Common myeloid progenitor, CD34-positive (primary cell): ENCODE data around the gene CASK.

Experiments used
- CTCF ChIA-PET: fragments of 350-600 bp; sonication (Branson Sonifier 250); formaldehyde crosslinking; loops from one replicate; lab custom pipeline; 2021; ENCODE audit warnings: antibody characterized with exemption; lab: Charles Lee
- POLR2A ChIA-PET: fragments of 350-600 bp; sonication (Branson Sonifier 250); formaldehyde crosslinking; loops from one replicate; lab custom pipeline; 2021; ENCODE audit warnings: antibody characterized with exemption; lab: Charles Lee
- DNase-seq, 3 donors: peaks; one replicate each; pipeline versions ENCODE4 v3.0.0 to v3.0.0-alpha.2; 2013
- H3K27ac ChIP-seq, 2 experiments: 1 replicate in 1 of 2; 2 replicates in 1 of 2; pipeline ENCODE4 v1.7.0; 2013; ENCODE audit warnings: inconsistent platforms in 2 of 2, low read length in 2 of 2, mild to moderate bottlenecking in 2 of 2, low read depth in 1 of 2, moderate library complexity in 1 of 2; ENCODE audit not compliant: severe bottlenecking in 2 of 2, insufficient read depth in 1 of 2, poor library complexity in 1 of 2
- H3K27me3 ChIP-seq, 5 experiments: replicated peaks in 2 of 5; 1 replicate in 3 of 5; 2 replicates in 2 of 5; pipeline versions ENCODE4 v1.6.1 to v1.7.0; 2013; ENCODE audit warnings: low read length in 4 of 5, mild to moderate bottlenecking in 2 of 5, moderate library complexity in 2 of 5, inconsistent platforms in 1 of 5; ENCODE audit not compliant: insufficient read depth in 5 of 5, control insufficient read depth in 4 of 5
- H3K36me3 ChIP-seq, 4 experiments: 1 replicate in 2 of 4; 2 replicates in 2 of 4; pipeline versions ENCODE4 v1.6.1 to v1.7.0; 2013; ENCODE audit warnings: low read length in 3 of 4, control low read depth in 1 of 4, mild to moderate bottlenecking in 1 of 4; ENCODE audit not compliant: control insufficient read depth in 4 of 4, insufficient read depth in 4 of 4
- H3K4me1 ChIP-seq, 4 experiments: 1 replicate in 3 of 4; 2 replicates in 1 of 4; pipeline versions ENCODE4 v1.6.1 to v1.7.1; 2013; ENCODE audit warnings: low read length in 3 of 4, mild to moderate bottlenecking in 3 of 4, control low read depth in 1 of 4, inconsistent platforms in 1 of 4, moderate library complexity in 1 of 4; ENCODE audit not compliant: control insufficient read depth in 4 of 4, insufficient read depth in 4 of 4; ENCODE audit errors: control extremely low read depth in 1 of 4
- H3K4me3 ChIP-seq, 7 experiments: 1 replicate in 4 of 7; 2 replicates in 3 of 7; pipeline versions ENCODE4 v1.5.1 to v1.7.0; 2013; ENCODE audit warnings: mild to moderate bottlenecking in 7 of 7, low read length in 6 of 7, moderate library complexity in 6 of 7, inconsistent platforms in 2 of 7, low read depth in 2 of 7, control low read depth in 1 of 7; ENCODE audit not compliant: insufficient read depth in 4 of 7, control insufficient read depth in 1 of 7; ENCODE audit errors: extremely low read depth in 1 of 7
- H3K9me3 ChIP-seq, 5 experiments: 1 replicate in 4 of 5; 2 replicates in 1 of 5; pipeline versions ENCODE4 v1.6.1 to v1.7.1; 2013; ENCODE audit warnings: low read length in 4 of 5, mild to moderate bottlenecking in 2 of 5, inconsistent platforms in 1 of 5, low read depth in 1 of 5, moderate library complexity in 1 of 5; ENCODE audit not compliant: control insufficient read depth in 4 of 5, insufficient read depth in 2 of 5; ENCODE audit errors: control extremely low read depth in 1 of 5
- WGBS: methylation state at CpG from one replicate; pipeline ENCODE4 v1.1.5; 2013; ENCODE audit not compliant: insufficient coverage; 5-methylcytosine and 5-hydroxymethylcytosine counted together

Gene CASK

GRCh38 chrX:41868392-41868977 is 54.9 kb downstream of the CASK start:
- Histone ChIP-seq H3K4me3 (no peak overlapping the region), H3K36me3 (no peaks in the 10 kb centered on the region), H3K27me3 (no peaks in the 10 kb centered on the region), H3K27ac (no peak overlapping the region), H3K4me1 (peaks cover 0 to 2% (median 0%) of the 10 kb centered on the region in 4 experiments), H3K9me3 (no peaks in the 10 kb centered on the region)
- CTCF ChIA-PET: no interaction called here
- WGBS: 67% methylated on average over 1 of the region's 3 CpGs
- no peak for DNase-seq
- POLR2A ChIA-PET: no interaction called here

GRCh38 chrX:41863343-41864203 is 59.8 kb downstream of the CASK start:
- H3K27ac ChIP-seq: no peak overlapping the region

DNA sequence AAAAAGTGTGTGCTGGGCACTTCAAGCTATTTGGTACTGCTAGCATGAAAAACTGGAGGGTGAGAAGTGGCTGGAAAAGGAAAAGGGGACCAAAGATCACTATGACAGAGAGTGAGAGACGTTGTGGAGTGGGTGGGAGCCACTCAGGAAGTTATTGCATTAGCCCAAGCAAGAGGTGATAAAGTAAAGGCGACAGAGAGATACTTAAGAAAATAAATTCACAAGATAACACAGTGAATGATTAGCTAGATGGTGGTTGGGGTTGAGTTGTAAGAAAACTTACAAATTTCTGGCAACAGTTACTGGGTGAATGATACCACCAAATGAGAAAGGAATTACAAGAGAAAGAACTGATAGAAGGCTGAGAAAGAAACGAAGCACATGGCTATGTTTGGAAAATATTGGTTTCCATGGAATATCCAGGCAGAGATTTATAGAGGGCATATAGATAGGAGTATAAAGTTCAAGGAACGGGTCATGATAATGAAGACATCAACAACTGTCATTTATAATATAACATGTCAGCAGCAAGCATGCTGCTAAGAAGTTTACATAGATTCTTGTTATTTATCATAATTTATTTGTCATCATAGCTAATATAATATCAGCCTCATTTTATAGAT is 60.7 kb downstream of the CASK start:
- whole genome bisulfite sequencing: 57% methylated on average over 1 of the region's 4 CpGs
- POLR2A ChIA-PET: no interaction called here
- H3K4me3 ChIP-seq: no peak overlapping the region
- no peaks in the 10 kb centered on the region for H3K27me3 ChIP-seq
- H3K27ac ChIP-seq: no peak overlapping the region
- peaks cover 0 to 3% (median 0%) of the 10 kb centered on the region in 4 experiments for H3K4me1 ChIP-seq
- H3K36me3 ChIP-seq: peaks cover 0 to 3% (median 0%) of the 10 kb centered on the region in 4 experiments
- no peaks in the 10 kb centered on the region for H3K9me3 ChIP-seq
- no peak for DNase-seq
- CTCF ChIA-PET: interaction anchor here (1.5 kb wide), 1 partner anchor 11 kb away, joined by 3 read pairs; no protein-coding TSS in a partner anchor

More at GRCh38 chrX:41863343-41864203, 59.8 kb downstream of the CASK start:
- DNase-seq: peak in 2 of 3 donors; percentile 8 to 26
- Histone ChIP-seq H3K4me3 (no peak overlapping the region), H3K4me1 (peaks cover 0 to 3% (median 1%) of the 10 kb centered on the region in 4 experiments), H3K9me3 (no peaks in the 10 kb centered on the region), H3K36me3 (no peaks in the 10 kb centered on the region), H3K27me3 (no peaks in the 10 kb centered on the region)
- no CpG with 5 or more reads among the region's 2 CpGs for WGBS
- CTCF ChIA-PET: interaction anchor here (1.5 kb wide), 1 partner anchor 12 kb away, joined by 3 read pairs; no protein-coding TSS in a partner anchor
- POLR2A ChIA-PET: no interaction called here

DNA sequence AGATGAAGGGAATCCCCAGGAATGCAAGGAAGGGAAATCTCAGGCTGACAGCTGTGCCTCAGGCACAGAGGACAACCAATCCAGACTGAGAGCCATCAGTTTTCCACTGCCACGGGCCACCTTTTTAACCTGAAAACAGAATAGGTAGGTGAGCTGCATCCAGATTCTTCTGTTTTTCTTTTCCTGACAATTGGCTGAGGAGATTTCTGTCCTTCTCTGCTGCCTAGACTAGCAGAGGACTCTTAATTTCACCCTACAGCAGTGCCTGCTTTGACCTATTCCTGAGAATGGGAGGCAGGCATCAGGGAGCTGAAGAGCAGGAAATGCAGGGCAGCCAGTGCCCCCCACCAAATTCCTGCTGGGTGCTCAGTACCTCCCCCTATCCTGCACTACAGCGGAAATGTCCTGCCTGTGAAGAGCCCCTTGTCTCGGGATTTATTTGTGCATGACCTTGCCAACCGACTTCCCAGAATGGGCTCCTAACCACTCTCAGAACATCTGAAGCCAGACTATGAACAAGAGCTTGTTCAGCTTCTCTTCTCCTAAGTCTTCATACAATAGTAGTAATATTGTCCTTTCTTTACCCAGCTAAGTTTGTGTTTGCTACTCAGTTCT is 65.1 kb downstream of the CASK start:
- WGBS: 82% methylated on average over 3 of the region's 4 CpGs

GRCh38 chrX:41857670-41858069 is 65.7 kb downstream of the CASK start:
- ChIA-PET POLR2A (no interaction called here), CTCF (no interaction called here)

More for the DNA sequence above, 65.1 kb downstream of the CASK start:
- Histone ChIP-seq H3K4me1 (peaks cover 0 to 2% (median 0%) of the 10 kb centered on the region in 4 experiments), H3K4me3 (no peak overlapping the region), H3K9me3 (no peaks in the 10 kb centered on the region), H3K27ac (no peak overlapping the region), H3K36me3 (peaks cover 0 to 3% (median 0%) of the 10 kb centered on the region in 4 experiments), H3K27me3 (no peaks in the 10 kb centered on the region)
- POLR2A ChIA-PET: no interaction called here
- DNase-seq: no peak
- CTCF ChIA-PET: no interaction called here

GRCh38 chrX:41846714-41847113 is 76.6 kb downstream of the CASK start:
- H3K4me1 ChIP-seq: no peaks in the 10 kb centered on the region
- no peak for DNase-seq
- ChIA-PET POLR2A (no interaction called here), CTCF (no interaction called here)
- WGBS: no CpG with 5 or more reads among the region's 2 CpGs
- no peak overlapping the region for H3K27ac ChIP-seq
- H3K9me3 ChIP-seq: peaks cover 3 to 22% (median 11%) of the 10 kb centered on the region in 5 experiments
- no peaks in the 10 kb centered on the region for H3K27me3 ChIP-seq
- H3K36me3 ChIP-seq: peaks cover 0 to 15% (median 3%) of the 10 kb centered on the region in 4 experiments
- H3K4me3 ChIP-seq: no peak overlapping the region

More at GRCh38 chrX:41857670-41858069, 65.7 kb downstream of the CASK start:
- no peaks in the 10 kb centered on the region for H3K4me1 ChIP-seq
- H3K27me3 ChIP-seq: no peaks in the 10 kb centered on the region
- no peak overlapping the region for H3K4me3 ChIP-seq
- H3K9me3 ChIP-seq: no peaks in the 10 kb centered on the region
- peaks cover 0 to 3% (median 0%) of the 10 kb centered on the region in 4 experiments for H3K36me3 ChIP-seq
- no peak for DNase-seq
- H3K27ac ChIP-seq: no peak overlapping the region
- WGBS: 83% methylated on average over 1 of the region's 2 CpGs
